Measurements from ENCODE around the gene LAMC2.
A peak's percentile ranks its signal among the peaks of the same experiment; 100 is the strongest.
"Not testable (repeated sequence)": the region's sequence is repeated elsewhere in the genome, so short reads cannot be mapped to it uniquely, and the experiment has no call there.

Gene LAMC2

GRCh38 chr1:183263886-183264602 lies 78.0 kb downstream of the LAMC2 start:
- DNase-seq (ENCODE audit: low spot score) = no peak

DNA sequence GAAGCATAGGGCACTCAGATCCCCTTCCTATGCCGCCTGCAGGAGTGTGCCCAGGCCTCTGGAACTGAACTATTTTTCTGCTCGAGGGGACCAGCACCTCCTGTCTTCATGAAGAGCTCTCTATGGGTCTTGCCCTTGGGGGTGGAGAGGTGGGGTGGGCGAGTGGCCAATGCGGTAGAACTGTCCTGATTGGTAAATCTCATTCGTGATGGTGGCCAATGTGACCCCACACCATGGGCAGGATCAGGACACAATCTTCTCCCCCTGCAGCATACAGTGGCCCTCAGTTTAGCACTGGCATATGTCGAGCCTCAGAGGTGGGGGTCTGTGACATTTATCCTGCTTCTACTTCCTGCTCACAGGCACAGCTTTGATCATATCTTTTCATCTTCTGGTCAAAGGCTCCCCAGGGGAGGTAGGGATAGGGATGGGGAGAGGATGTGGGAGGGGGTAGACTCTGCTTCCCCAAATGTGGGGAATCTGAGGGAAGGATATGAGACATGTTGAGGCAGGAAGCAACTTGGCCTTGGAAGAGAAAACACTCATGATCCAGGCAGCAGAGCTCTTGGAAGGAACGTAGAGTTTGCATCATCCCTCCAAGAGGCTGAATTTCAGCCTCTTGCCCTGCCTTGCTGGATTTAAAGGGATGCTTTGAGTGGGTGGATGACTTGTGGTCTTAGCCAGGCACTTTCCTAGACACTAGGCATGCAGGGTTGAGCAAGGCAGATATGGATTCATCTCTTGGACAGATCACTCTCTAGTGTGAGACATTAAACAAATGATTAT lies 81.8 kb downstream of the LAMC2 start:
- no peak for DNase-seq (ENCODE audit: low spot score)

DNA sequence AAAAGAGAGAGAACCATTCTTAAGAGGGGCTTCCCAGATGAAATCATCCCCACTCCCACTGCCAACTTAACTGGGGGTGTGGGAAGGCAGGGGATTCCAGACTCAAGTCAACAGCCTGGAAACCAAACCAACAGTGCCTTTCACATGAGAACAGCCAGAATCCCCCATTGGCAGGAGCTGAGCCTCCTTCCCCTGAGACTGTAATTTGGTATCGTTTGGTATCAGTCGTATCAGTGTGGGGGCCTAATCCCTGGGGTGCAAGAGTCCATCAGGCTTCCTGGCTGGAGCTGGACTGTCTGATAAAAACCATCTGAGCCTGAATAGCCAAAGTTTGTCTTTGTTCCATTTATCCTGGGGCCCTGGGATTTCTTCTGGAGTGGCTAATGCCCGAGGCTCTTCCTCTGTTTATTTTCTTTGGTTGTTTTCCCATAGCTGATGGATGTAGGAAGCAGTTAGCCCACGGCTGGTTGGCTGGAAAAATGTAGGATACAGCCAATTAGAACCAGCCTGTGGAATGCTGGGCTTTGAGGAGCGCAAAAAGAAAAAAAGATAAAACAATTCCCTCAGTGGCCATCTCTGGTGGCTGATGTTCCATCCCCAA lies 84.6 kb downstream of the LAMC2 start:
- DNase-seq (ENCODE audit: low spot score) = no peak

DNA sequence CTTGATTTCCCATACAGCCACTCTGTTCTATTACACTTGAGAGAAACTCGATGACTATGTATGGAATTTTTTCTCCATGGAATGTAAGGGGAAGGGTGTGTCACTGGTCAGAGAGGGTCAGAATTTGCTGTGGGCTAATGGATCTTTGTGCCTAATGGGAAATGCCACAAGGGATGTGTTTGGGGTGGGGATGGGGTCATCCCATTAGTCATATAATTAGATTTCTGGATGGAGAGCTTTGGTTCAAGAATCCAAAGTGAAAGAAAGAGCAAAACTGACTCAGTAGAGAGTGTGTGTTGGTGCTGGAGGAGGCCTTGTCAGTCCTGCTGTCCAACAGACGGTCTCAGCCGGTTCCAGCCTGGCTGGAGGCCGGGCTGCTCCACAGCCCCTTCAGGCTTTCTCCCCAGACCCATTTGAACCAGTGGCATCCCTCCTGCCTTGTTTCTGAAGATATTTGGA lies 86.4 kb downstream of the LAMC2 start:
- no peak for DNase-seq (ENCODE audit: low spot score)

- DNase-seq (ENCODE audit: low spot score) = no peak
These were observed 87.2 kb downstream of the LAMC2 start for GRCh38 chr1:183273300-183273699.

DNA sequence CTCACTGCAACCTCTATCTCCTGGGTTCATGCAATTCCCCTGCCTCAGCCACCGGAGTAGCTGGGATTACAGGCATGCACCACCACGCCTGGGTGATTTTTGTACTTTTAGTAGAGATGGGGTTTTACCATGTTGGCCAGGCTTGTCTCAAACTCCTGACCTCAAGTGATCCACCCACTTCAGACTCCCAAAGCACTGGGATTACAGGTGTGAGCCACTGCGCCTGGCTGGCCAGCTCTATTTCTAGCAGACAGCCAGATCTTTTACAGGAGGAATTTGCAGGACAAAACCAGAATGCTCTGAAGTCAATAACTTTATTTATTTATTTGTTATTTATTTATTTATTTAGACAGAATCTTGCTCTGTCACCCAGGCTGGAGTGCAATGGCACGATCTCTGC lies 87.9 kb downstream of the LAMC2 start:
- DNase-seq (ENCODE audit: low spot score) = not testable (repeated sequence)

GRCh38 chr1:183274836-183275235 lies 88.8 kb downstream of the LAMC2 start:
- no peak for DNase-seq (ENCODE audit: low spot score)

GRCh38 chr1:183275322-183275721 lies 89.3 kb downstream of the LAMC2 start:
- no peak for DNase-seq (ENCODE audit: low spot score)

GRCh38 chr1:183276386-183277080 lies 90.5 kb downstream of the LAMC2 start:
- no peak for DNase-seq (ENCODE audit: low spot score)

DNA sequence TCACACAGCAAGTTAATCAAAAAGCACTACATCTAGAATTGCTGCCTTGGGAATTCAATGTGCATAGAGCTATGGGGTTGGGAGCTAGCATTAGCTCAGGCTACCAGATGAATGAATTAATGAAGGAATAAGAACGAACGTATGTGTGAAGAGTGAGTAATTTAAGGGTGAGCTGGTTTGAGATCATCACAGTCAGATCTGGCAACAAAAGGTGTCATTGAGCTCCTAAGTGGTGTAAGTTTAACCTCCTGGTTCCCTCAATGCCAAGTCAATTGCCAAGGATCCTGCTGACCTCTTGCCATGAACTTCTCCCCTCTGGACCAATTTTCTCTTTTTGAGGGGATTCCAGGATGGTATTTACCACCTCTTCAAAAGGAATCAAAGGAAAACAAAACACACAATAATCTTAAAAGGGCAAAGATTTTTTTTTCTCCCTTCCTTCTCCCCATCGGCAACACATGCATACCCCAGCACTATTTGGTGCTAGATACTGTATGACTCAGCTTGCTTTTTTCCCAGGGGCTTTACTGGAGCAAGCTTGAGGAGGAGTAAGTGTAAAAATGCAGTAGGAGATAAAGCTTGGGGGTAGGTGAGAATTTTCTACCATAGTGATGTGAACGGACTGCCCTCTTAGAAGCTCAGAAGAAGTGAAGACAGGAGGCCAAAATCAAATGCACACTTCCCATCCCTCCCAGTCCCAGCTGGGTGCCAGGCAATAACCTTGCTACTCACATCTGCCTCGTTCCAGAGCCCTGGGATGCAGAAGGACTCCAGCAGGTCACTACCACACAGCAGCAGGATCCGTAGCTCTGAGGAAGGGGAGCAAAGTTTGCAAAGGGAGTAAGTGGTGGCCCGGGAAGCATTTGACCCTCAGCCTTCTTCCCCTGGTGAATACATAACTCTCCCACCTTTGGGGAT lies 92.0 kb downstream of the LAMC2 start:
- no peak for DNase-seq (ENCODE audit: low spot score)

DNA sequence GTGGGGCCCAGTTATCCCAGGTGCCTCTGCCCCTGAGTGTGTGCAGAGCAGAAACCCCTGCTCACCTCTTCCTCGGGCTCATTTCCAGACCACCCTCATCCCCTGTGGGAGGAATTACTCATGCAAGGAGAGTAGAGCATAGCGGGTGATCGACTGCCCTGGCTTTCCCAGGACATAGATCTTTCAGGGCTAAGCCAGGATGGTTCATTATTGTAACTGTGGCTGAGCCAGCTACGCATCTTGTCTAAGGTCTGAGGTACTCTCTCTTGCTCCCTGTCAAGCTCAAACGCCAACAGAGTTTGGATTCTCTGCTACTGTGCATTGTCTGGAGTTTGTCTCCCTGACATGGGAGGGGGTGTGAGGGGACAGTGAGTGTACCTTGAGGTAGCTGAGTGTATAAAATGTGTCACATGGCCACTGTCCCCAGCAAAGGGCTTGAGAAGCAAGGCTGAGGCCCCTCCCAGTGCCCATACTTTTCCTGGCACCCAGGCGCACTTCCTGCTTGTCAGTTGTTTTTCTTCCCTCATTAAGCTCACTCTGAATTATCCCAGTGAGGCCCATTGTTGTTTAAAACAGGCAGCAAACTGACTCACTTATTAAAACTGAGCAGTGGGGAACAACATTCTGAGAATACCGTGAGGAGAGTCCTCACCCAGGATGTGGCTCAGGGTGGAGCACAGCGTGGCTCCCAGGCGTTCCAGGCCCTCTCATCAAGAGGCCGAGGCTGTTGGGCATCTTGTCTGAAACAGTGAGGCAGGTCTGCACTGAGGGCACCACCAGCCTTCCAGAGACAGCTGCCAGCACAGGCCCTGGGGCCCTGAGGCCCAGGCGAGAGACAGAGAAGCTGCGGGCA lies 92.9 kb downstream of the LAMC2 start:
- no peak for DNase-seq (ENCODE audit: low spot score)

DNA sequence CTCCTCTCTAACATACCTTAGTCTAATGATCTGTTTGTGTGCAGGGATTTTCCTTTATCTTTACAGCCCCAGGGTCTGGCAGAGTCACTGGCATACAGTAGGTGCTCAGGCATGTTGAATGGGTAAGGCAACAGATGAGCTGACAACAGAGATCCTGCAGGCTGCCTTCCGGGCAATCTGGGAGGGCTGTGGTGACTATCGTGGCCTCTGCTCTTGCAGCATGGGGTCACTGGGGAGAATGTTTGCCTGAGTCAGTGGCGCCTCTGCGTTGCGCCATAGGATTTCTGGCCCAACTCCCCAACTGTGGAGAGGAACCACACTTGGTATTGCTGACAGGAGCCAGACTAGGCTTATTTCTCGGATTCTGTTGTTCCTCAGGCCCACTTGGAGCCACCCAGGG lies 93.8 kb downstream of the LAMC2 start:
- no peak for DNase-seq (ENCODE audit: low spot score)

DNA sequence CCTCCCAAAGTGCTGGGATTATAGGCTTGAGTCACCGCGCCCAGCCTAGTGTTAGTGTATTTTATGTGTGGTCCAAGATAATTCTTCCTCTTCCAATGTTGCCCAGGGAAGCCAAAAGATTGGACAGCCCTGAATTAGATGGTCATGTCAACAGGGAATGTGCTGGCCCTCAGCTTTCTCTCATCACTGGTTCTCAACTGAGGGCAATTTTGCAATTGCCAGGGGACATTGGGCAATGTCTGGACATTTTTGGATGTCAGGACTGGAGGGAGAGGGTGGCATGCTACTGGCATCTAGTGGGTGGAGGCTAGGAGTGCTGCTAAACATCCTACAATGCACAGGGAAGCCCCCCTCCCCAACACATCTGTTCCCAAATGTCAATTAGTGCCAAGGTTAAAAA lies 95.0 kb downstream of the LAMC2 start:
- no peak for DNase-seq (ENCODE audit: low spot score)

GRCh38 chr1:183281553-183282091 lies 95.6 kb downstream of the LAMC2 start:
- peak; percentile 66 for DNase-seq (ENCODE audit: low spot score)

DNA sequence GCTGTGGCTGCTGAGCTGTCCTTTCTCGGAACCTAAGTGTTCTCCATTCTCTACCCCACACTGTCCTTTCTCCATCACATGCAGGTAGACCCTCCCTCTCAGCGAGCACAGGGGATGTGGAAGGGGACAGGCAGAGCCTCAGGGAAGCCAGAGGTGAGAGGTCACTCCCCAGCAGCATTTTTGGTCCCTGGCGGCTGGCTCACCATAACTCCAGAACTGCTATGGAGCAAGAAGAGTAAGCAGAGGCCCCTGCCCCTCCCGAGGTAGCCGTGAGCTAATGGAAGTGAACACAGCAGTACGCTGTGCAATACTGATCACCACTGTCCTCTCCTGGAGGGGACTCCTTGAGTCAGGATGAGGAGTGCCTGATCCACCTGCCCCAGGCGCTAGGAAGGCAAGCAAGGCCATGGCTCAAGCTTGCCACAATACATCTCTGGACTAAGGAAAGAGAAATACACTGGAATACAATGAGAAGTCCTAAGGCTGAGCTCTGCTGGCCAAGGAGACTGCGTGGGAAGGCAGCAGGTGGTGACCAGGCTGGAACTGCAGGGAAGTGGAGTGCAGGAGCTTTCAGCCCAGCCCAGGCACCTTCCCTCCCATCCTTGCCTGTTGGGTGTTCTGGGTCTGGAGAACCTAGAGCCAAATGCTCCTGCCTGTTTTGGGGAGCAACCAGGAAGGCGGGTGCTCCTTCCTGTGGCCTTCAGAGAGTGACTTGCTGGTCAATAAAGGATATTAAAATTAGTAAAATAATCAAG lies 96.2 kb downstream of the LAMC2 start:
- DNase-seq (ENCODE audit: low spot score) = no peak

DNA sequence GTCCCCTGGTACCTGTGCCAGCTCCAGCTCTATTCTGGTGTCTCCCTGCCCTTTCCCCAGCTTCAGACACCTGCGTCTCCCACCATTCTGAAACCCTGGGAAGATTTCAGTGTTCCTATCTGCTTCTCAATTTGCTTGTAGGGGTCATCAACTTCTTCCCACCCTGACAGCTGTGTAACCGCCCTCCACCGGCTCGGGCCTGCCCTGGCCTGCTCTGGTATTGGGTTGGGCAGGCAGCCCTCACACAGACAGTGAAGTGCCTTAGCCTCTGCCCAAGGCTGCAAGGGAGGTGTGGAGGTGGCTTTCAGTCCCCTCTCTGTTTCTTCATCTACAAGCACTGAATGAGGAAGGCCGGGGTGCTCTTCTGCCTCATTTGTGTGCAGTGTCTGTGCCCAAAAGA lies 97.2 kb downstream of the LAMC2 start:
- no peak for DNase-seq (ENCODE audit: low spot score)

DNA sequence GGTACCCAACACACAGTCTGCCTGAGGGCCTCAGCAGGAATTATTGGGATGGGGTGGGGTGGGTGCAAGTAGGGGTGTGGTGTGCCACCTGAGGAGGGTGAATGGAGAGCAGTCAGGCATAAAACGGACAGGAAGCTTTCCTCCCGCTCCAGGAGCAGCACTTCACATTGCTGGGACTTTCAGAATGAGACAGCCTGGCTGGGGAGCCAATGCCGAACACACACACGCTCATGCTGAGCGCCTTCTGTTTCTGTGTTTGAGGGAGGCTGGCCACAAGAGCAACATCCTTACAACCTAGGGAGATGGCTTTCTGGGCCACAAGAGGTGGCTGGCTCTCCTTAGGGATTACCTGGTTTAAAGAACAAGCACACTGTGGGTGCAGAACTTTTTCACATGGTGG lies 98.0 kb downstream of the LAMC2 start:
- no peak for DNase-seq (ENCODE audit: low spot score)

- DNase-seq (ENCODE audit: low spot score) = no peak
These were observed 99.2 kb downstream of the LAMC2 start for GRCh38 chr1:183285256-183285655.

- no peak for DNase-seq (ENCODE audit: low spot score)
These were observed 99.7 kb downstream of the LAMC2 start for GRCh38 chr1:183285746-183286145.

Measured in CD4-positive, alpha-beta T cell treated with Interleukin-2 at 100 ng/mL for 4 hours (primary cell).